Fibroblast of pulmonary artery (primary cell): ENCODE measurements around the gene STAP1.

Experiments used
- DNase-seq: peaks from one replicate; pipeline ENCODE4 v3.0.0-alpha.2; 2010; ENCODE audit warnings: low read depth
- H3K4me3 ChIP-seq: replicated peaks from 2 replicates; pipeline ENCODE4 v1.5.1; 2011; ENCODE audit warnings: low read depth, mild to moderate bottlenecking, control low read depth, low read length, moderate library complexity
- CTCF ChIP-seq: IDR thresholded peaks from 2 replicates; pipeline ENCODE4 v1.5.1; 2011; ENCODE audit warnings: mild to moderate bottlenecking, control low read depth, low read length, inconsistent platforms; ENCODE audit errors: missing control alignments

Gene STAP1

GRCh38 chr4:67573193-67573592 is 14.7 kb downstream of the STAP1 start:
- no peak for TF ChIP-seq CTCF
- H3K4me3 ChIP-seq: no peak overlapping the region

GRCh38 chr4:67575232-67576058 is 16.9 kb downstream of the STAP1 start:
- no peak overlapping the region for H3K4me3 ChIP-seq
- no peak for TF ChIP-seq CTCF
- no peak for DNase-seq

More at GRCh38 chr4:67573193-67573592, 14.7 kb downstream of the STAP1 start:
- no peak for DNase-seq

GRCh38 chr4:67576059-67576466 is 17.5 kb downstream of the STAP1 start:
- no peak overlapping the region for H3K4me3 ChIP-seq
- no peak for DNase-seq
- TF ChIP-seq CTCF: no peak

GRCh38 chr4:67576538-67576937 is 18.0 kb downstream of the STAP1 start:
- no peak for TF ChIP-seq CTCF
- no peak for DNase-seq
- no peak overlapping the region for H3K4me3 ChIP-seq

GRCh38 chr4:67580577-67580976 is 22.1 kb downstream of the STAP1 start:
- no peak for DNase-seq
- no peak for TF ChIP-seq CTCF
- H3K4me3 ChIP-seq: no peak overlapping the region

- H3K4me3 ChIP-seq: no peak overlapping the region
- TF ChIP-seq CTCF: no peak
- DNase-seq: no peak
Observed at GRCh38 chr4:67581208-67581857, 22.8 kb downstream of the STAP1 start.
